GM21528 (cell line): ENCODE measurements around the gene F2RL3.

Source experiments
- ATAC-seq: cut with Tn5 transposase; IDR thresholded peaks from one replicate; pipeline ENCODE4 v1.9.1; 2021; ENCODE audit warnings: mild to moderate bottlenecking, moderate library complexity; ENCODE audit not compliant: unreplicated experiment, low FRiP score

F2RL3 gene

GRCh38 chr19:16892868-16893685 is 4.3 kb downstream of the F2RL3 start:
- ATAC-seq, result no peak

GRCh38 chr19:16893686-16893989 is 4.8 kb downstream of the F2RL3 start:
- no peak for ATAC-seq

- ATAC-seq, result no peak
Observed at GRCh38 chr19:16894080-16894479, 5.3 kb downstream of the F2RL3 start.

- ATAC-seq, result no peak
Observed at GRCh38 chr19:16895467-16896145, 6.8 kb downstream of the F2RL3 start.

- no peak for ATAC-seq
Observed at GRCh38 chr19:16896146-16897028, 7.6 kb downstream of the F2RL3 start.

- ATAC-seq, result peak; percentile 45
Observed at GRCh38 chr19:16897029-16897855, 8.4 kb downstream of the F2RL3 start.

GRCh38 chr19:16897856-16898161 is 9.0 kb downstream of the F2RL3 start:
- ATAC-seq, result no peak

GRCh38 chr19:16898361-16899015 is 9.7 kb downstream of the F2RL3 start:
- ATAC-seq, result no peak

GRCh38 chr19:16899566-16900075 is 10.8 kb downstream of the F2RL3 start:
- no peak for ATAC-seq

GRCh38 chr19:16901491-16902175 is 12.8 kb downstream of the F2RL3 start:
- ATAC-seq, result no peak

GRCh38 chr19:16902545-16902944 is 13.7 kb downstream of the F2RL3 start:
- no peak for ATAC-seq

GRCh38 chr19:16903347-16903746 is 14.5 kb downstream of the F2RL3 start:
- ATAC-seq, result no peak

- ATAC-seq, result no peak
Observed at GRCh38 chr19:16904599-16904998, 15.8 kb downstream of the F2RL3 start.

GRCh38 chr19:16908759-16909158 is 20.0 kb downstream of the F2RL3 start:
- ATAC-seq, result no peak

GRCh38 chr19:16911046-16911445 is 22.2 kb downstream of the F2RL3 start:
- no peak for ATAC-seq

- no peak for ATAC-seq
Observed at GRCh38 chr19:16912780-16913179, 24.0 kb downstream of the F2RL3 start.

- no peak for ATAC-seq
Observed at GRCh38 chr19:16914421-16914820, 25.6 kb downstream of the F2RL3 start.

- ATAC-seq, result no peak
Observed at GRCh38 chr19:16915135-16915534, 26.3 kb downstream of the F2RL3 start.

GRCh38 chr19:16915734-16916133 is 26.9 kb downstream of the F2RL3 start:
- ATAC-seq, result no peak
